BLaER1 treated with 17β-estradiol and CSF1 and Interleukin-3, amounts not matched to agents 10 nM and 100 nM (cell line): ENCODE results near the gene TADA3.
A peak's percentile ranks its signal among the peaks of the same experiment; 100 is the strongest.

Experiments
- H3K27ac ChIP-seq, 11 experiments: shearing (Covaris generic); formaldehyde crosslinking; 2 replicates each; pipeline ENCODE4 v1.8.1; 2022
- H3K27me3 ChIP-seq, 11 experiments: shearing (Covaris generic); formaldehyde crosslinking; 2 replicates each; pipeline ENCODE4 v1.8.1; 2022
- H3K36me3 ChIP-seq, 11 experiments: shearing (Covaris generic); formaldehyde crosslinking; 2 replicates each; pipeline ENCODE4 v1.8.1; 2022
- H3K4me1 ChIP-seq, 10 experiments: shearing (Covaris generic); formaldehyde crosslinking; 2 replicates each; pipeline ENCODE4 v1.8.1; 2022
- H3K4me2 ChIP-seq, 11 experiments: shearing (Covaris generic); formaldehyde crosslinking; 2 replicates each; pipeline ENCODE4 v1.8.1; 2022
- H3K4me3 ChIP-seq, 10 experiments: shearing (Covaris generic); formaldehyde crosslinking; 2 replicates each; pipeline ENCODE4 v1.8.1; 2022
- H3K9ac ChIP-seq, 11 experiments: shearing (Covaris generic); formaldehyde crosslinking; 2 replicates each; pipeline ENCODE4 v1.8.1; 2022
- H3K9me3 ChIP-seq, 11 experiments: shearing (Covaris generic); formaldehyde crosslinking; replicated peaks in 1 of 11; 2 replicates each; pipeline ENCODE4 v1.8.1; 2022
- H4K20me1 ChIP-seq, 11 experiments: shearing (Covaris generic); formaldehyde crosslinking; 2 replicates each; pipeline ENCODE4 v1.8.1; 2022
- Cebpa-rat ChIP-seq, 11 experiments: shearing (Covaris generic); IDR thresholded peaks; 2 replicates each; pipeline ENCODE4 v1.8.1; 2022

TADA3 gene

DNA sequence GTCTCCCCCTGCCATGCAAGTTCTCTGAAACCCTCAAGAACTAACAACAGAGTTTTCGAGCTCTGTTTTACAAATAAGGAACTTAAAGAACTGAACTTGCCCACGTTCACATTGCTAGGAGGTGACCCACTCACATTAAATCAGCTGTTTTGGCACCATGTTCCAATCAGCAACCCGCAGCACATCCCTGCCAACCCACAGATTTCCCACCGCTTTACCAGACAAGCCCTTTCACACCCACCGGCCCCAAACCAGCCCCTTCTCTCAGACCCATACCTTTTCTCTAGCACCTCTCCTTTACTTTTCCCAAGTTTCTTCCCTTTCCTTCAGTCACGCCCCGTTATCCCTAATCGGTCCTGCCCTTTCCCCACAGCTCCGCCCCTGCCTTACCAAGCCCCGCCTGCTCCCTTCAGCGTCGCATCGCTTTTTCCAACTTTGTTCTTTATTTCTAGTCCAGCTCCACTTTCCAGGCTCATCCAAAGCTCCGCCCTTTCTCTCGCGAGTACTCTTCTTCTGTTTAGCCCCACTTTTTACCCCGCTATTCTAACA lies 61.5 kb downstream of the TADA3 start:
- Histone ChIP-seq H3K36me3 (peaks cover 16 to 33% (median 29%) of the 10 kb centered on the region in 11 experiments), H3K9me3 (no peaks in the 10 kb centered on the region), H3K27ac (peak overlapping the region; percentile 24 to 100 (median 98); a peak in 20 of 22 replicates), H4K20me1 (peaks cover 27 to 40% (median 38%) of the 10 kb centered on the region in 11 experiments; a peak in 21 of 22 replicates), H3K4me2 (peak overlapping the region; percentile 72 to 87 (median 76)), H3K4me3 (peak overlapping the region; percentile 58 to 100 (median 84)), H3K4me1 (peaks cover 43 to 77% (median 60%) of the 10 kb centered on the region in 10 experiments), H3K27me3 (no peaks in the 10 kb centered on the region), H3K9ac (peak overlapping the region; percentile 66 to 100 (median 97); a peak in 20 of 22 replicates)
- TF ChIP-seq Cebpa-rat (IDR thresholded peaks at IDR 0.05): no peak
